Upper lobe of left lung (tissue), 6 donors: ENCODE data around the gene PTGS2. TPM values are rescaled to one million over a fixed set of nuclear protein-coding genes. Genes with fewer than 3 reads are reported as not detected.
"Not testable (repeated sequence)": the region's sequence is repeated elsewhere in the genome, so short reads cannot be mapped to it uniquely, and the experiment has no call there.

Experiments used
- ATAC-seq, 2 donors: fragments of 200-7000 bp; cut with Tn5 transposase; one replicate each; pipeline ENCODE4 v1.9.1; 2022; ENCODE audit warnings: mild to moderate bottlenecking in 2 of 2, moderate library complexity in 2 of 2; ENCODE audit not compliant: low FRiP score in 2 of 2
- DNase-seq, 2 donors: peaks; one replicate each; pipeline ENCODE4 v3.0.0-alpha.2; 2019 to 2020
- H3K27ac ChIP-seq, 4 donors: fragments of 200-600 bp; sonication (generic); one replicate each; pipeline ENCODE4 v1.5.1; 2016 to 2019
- H3K27me3 ChIP-seq, 4 donors: fragments of 200-600 bp; sonication (generic); one replicate each; pipeline ENCODE4 v1.5.1; 2017 to 2019
- H3K36me3 ChIP-seq, 4 donors: fragments of 200-600 bp; sonication (generic); one replicate each; pipeline ENCODE4 v1.5.1; 2016 to 2019
- H3K4me1 ChIP-seq, 4 donors: fragments of 200-600 bp; sonication (generic); one replicate each; pipeline ENCODE4 v1.5.1; 2018 to 2019
- H3K4me3 ChIP-seq, 4 donors: fragments of 200-600 bp; sonication (generic); one replicate each; pipeline ENCODE4 v1.5.1; 2017 to 2019; ENCODE audit warnings: mild to moderate bottlenecking in 2 of 4, moderate library complexity in 1 of 4
- H3K9me3 ChIP-seq, 4 donors: fragments of 200-600 bp; sonication (generic); one replicate each; pipeline ENCODE4 v1.5.1; 2018 to 2019
- EP300 ChIP-seq, 4 donors: sonication (generic); formaldehyde crosslinking; IDR thresholded peaks; one replicate each; pipeline ENCODE4 v1.5.1; 2017; ENCODE audit warnings: antibody characterized with exemption in 4 of 4, control low read depth in 2 of 4
- POLR2A ChIP-seq, 4 donors: fragments of 450-650 bp; IDR thresholded peaks; one replicate each; pipeline ENCODE4 v1.5.1; 2016 to 2017; ENCODE audit warnings: antibody characterized with exemption in 4 of 4, mild to moderate bottlenecking in 2 of 4
- POLR2AphosphoS5 ChIP-seq, 2 donors: sonication (generic); formaldehyde crosslinking; IDR thresholded peaks; one replicate each; pipeline ENCODE4 v1.5.1; 2017; ENCODE audit warnings: antibody characterized with exemption in 2 of 2
- WGBS, 2 donors: methylation state at CpG; one replicate each; pipeline ENCODE4 v1.1.5; 2017 to 2018; 5-methylcytosine and 5-hydroxymethylcytosine counted together
- total RNA-seq, 6 donors: library from RNA; depleted of rRNA in 4 of 6; stranded (reverse); fragments of >200 nt in 4 of 6; gene quantifications; one replicate each; pipeline versions ENCODE4 v1.1.0 to v1.2.1, GENCODE V29; 2016 to 2021
- TF ChIP-seq, protein P1 (sequence below), 6 experiments: fragments of 450-650 bp in 4 of 6; fragments of 200-600 bp in 2 of 6; sonication (generic) in 2 of 6; IDR thresholded peaks; one replicate each; pipeline ENCODE4 v1.5.1; 2016 to 2019; ENCODE audit warnings: antibody characterized with exemption in 6 of 6
- donor health status: DM: no; HTN: no; CAD: no; lungs with moderate emphysema.
- donor health status: DM: no; HTN: yes; CAD: no; lungs with severe emphysema.

The PTGS2 gene
- total RNA-seq, 6 donors from 2014 or later, result 5.3 to 34.3 (median 25.1) TPM

- TF ChIP-seq POLR2AphosphoS5 (IDR thresholded peaks at IDR 0.05) (no peak), EP300 (IDR thresholded peaks at IDR 0.05) (no peak), POLR2A (IDR thresholded peaks at IDR 0.05) (no peak)
- TF ChIP-seq, protein P1, sequence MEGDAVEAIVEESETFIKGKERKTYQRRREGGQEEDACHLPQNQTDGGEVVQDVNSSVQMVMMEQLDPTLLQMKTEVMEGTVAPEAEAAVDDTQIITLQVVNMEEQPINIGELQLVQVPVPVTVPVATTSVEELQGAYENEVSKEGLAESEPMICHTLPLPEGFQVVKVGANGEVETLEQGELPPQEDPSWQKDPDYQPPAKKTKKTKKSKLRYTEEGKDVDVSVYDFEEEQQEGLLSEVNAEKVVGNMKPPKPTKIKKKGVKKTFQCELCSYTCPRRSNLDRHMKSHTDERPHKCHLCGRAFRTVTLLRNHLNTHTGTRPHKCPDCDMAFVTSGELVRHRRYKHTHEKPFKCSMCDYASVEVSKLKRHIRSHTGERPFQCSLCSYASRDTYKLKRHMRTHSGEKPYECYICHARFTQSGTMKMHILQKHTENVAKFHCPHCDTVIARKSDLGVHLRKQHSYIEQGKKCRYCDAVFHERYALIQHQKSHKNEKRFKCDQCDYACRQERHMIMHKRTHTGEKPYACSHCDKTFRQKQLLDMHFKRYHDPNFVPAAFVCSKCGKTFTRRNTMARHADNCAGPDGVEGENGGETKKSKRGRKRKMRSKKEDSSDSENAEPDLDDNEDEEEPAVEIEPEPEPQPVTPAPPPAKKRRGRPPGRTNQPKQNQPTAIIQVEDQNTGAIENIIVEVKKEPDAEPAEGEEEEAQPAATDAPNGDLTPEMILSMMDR (IDR thresholded peaks at IDR 0.05), result no peak
- H3K4me1 ChIP-seq, result no peaks in the 10 kb centered on the region
- H3K36me3 ChIP-seq, result peaks cover 4 to 32% (median 7%) of the 10 kb centered on the region in 4 donors
- DNase-seq (no peak), ATAC-seq (no peak)
- no peak overlapping the region for H3K4me3 ChIP-seq
- H3K9me3 ChIP-seq, result no peaks in the 10 kb centered on the region
- 94 to 98% methylated on average over 2 of the region's 2 CpGs for WGBS, 2 donors
- H3K27me3 ChIP-seq, result no peaks in the 10 kb centered on the region
- H3K27ac ChIP-seq, result no peak overlapping the region
Observed at GRCh38 chr1:186671136-186671825, 8.9 kb downstream of the PTGS2 start.

- 65 to 73% methylated on average over 2 of the region's 2 CpGs for WGBS, 2 donors
- H3K9me3 ChIP-seq, result no peaks in the 10 kb centered on the region
Observed at GRCh38 chr1:186670297-186671135, 9.7 kb downstream of the PTGS2 start.

GRCh38 chr1:186669784-186670183 lies 10.4 kb downstream of the PTGS2 start:
- WGBS, 2 donors, result 89 to 94% methylated on average over 3 of the region's 3 CpGs
- H3K36me3 ChIP-seq, result peaks cover 2 to 17% (median 5%) of the 10 kb centered on the region in 4 donors
- ATAC-seq, H3K27me3 ChIP-seq, H3K9me3 ChIP-seq, H3K4me1 ChIP-seq, DNase-seq, H3K27ac ChIP-seq, H3K4me3 ChIP-seq: not testable (repeated sequence)

More at GRCh38 chr1:186670297-186671135, 9.7 kb downstream of the PTGS2 start:
- ATAC-seq (no peak), DNase-seq (no peak)
- Histone ChIP-seq H3K4me1 (no peaks in the 10 kb centered on the region), H3K27ac (no peak overlapping the region), H3K36me3 (peaks cover 4 to 24% (median 7%) of the 10 kb centered on the region in 4 donors), H3K27me3 (no peaks in the 10 kb centered on the region), H3K4me3 (no peak overlapping the region)
- TF ChIP-seq POLR2A (IDR thresholded peaks at IDR 0.05), result no peak
- no peak for TF ChIP-seq POLR2AphosphoS5 (IDR thresholded peaks at IDR 0.05)
- no peak for TF ChIP-seq EP300 (IDR thresholded peaks at IDR 0.05)
- TF ChIP-seq, protein P1 (IDR thresholded peaks at IDR 0.05), result no peak

DNA sequence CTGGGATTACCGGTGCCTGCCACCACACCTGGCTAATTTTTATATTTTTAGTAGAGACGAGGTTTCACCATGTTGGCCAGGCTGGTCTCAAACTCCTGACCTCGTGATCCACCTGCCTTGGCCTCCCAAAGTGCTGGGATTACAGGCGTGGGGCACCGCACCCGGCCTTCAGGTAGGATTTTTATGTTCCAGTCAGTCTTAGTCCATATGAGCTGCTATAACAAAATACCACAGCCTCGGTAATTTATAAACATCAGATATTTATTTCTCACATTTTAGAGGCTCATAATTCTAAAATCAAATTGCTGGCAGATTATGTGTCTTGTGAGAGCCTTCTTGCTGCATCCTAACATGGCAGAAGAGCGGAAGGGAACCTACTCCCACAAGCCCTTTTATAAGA lies 16.0 kb downstream of the PTGS2 start:
- H3K27me3 ChIP-seq, H3K27ac ChIP-seq, DNase-seq, H3K4me3 ChIP-seq, H3K4me1 ChIP-seq, H3K9me3 ChIP-seq, ATAC-seq, H3K36me3 ChIP-seq: not testable (repeated sequence)
- 81 to 94% methylated on average over 8 of the region's 8 CpGs for WGBS, 2 donors

- no peaks in the 10 kb centered on the region for H3K9me3 ChIP-seq
Observed at GRCh38 chr1:186662752-186663151, 17.5 kb downstream of the PTGS2 start.

More at GRCh38 chr1:186662752-186663151, 17.5 kb downstream of the PTGS2 start:
- DNase-seq (no peak), ATAC-seq (no peak)
- Histone ChIP-seq H3K4me3 (no peak overlapping the region), H3K27ac (no peak overlapping the region), H3K4me1 (no peaks in the 10 kb centered on the region), H3K36me3 (no peaks in the 10 kb centered on the region), H3K27me3 (no peaks in the 10 kb centered on the region)
- TF ChIP-seq POLR2A (IDR thresholded peaks at IDR 0.05), result no peak
- TF ChIP-seq POLR2AphosphoS5 (IDR thresholded peaks at IDR 0.05), result no peak
- TF ChIP-seq EP300 (IDR thresholded peaks at IDR 0.05), result no peak
- TF ChIP-seq, protein P1 (IDR thresholded peaks at IDR 0.05), result no peak
